H9 (cell line): ENCODE results near the gene CUL4A. TPM values are rescaled to one million over a fixed set of nuclear protein-coding genes. Genes with fewer than 3 reads are reported as not detected.

Experiments
- DNase-seq: peaks from one replicate; pipeline ENCODE4 v3.0.0-alpha.2; 2017
- H2AFZ ChIP-seq: one replicate; pipeline ENCODE4 v1.6.1; 2013; ENCODE audit warnings: mild to moderate bottlenecking, low read length, control low read depth, moderate library complexity
- H2AK5ac ChIP-seq: 2 replicates; pipeline ENCODE4 v1.6.1; 2013; ENCODE audit warnings: low read length, control low read depth, mixed read lengths; ENCODE audit not compliant: insufficient read length
- H2BK120ac ChIP-seq: one replicate; pipeline ENCODE4 v1.6.1; 2013; ENCODE audit warnings: low read depth, mild to moderate bottlenecking, low read length, control low read depth, inconsistent platforms; ENCODE audit not compliant: poor library complexity, severe bottlenecking
- H2BK12ac ChIP-seq: 2 replicates; pipeline ENCODE4 v1.6.1; 2013; ENCODE audit warnings: low read length, control low read depth, mixed read lengths, low read depth; ENCODE audit not compliant: insufficient read length
- H2BK15ac ChIP-seq: 2 replicates; pipeline ENCODE4 v1.6.1; 2013; ENCODE audit warnings: low read depth, low read length, control low read depth
- H2BK20ac ChIP-seq: one replicate; pipeline ENCODE4 v1.6.1; 2013; ENCODE audit warnings: low read depth, mild to moderate bottlenecking, low read length, control low read depth, inconsistent platforms; ENCODE audit not compliant: poor library complexity, severe bottlenecking
- H2BK5ac ChIP-seq: 2 replicates; pipeline ENCODE4 v1.6.1; 2013; ENCODE audit warnings: low read length, control low read depth, mixed read lengths; ENCODE audit not compliant: insufficient read length
- H3K14ac ChIP-seq: 2 replicates; pipeline ENCODE4 v1.6.1; 2013; ENCODE audit warnings: low read length, control low read depth; ENCODE audit not compliant: insufficient read depth
- H3K18ac ChIP-seq: 2 replicates; pipeline ENCODE4 v1.6.1; 2013; ENCODE audit warnings: low read depth, mild to moderate bottlenecking, mixed read lengths, low read length, control low read depth; ENCODE audit not compliant: insufficient read length
- H3K23ac ChIP-seq: 2 replicates; pipeline ENCODE4 v1.6.1; 2013; ENCODE audit warnings: low read length, control low read depth, mixed read lengths, low read depth; ENCODE audit not compliant: insufficient read length
- H3K23me2 ChIP-seq: 2 replicates; pipeline ENCODE4 v1.6.1; 2013; ENCODE audit warnings: low read depth, mild to moderate bottlenecking, mixed read lengths, low read length, control low read depth; ENCODE audit not compliant: insufficient read length, poor library complexity, severe bottlenecking
- H3K27ac ChIP-seq: 2 replicates; pipeline ENCODE4 v1.5.1; 2013; ENCODE audit warnings: low read length, control low read depth, mixed read lengths, low read depth; ENCODE audit not compliant: insufficient read length
- H3K27me3 ChIP-seq: 2 replicates; pipeline ENCODE4 v1.6.1; 2013; ENCODE audit warnings: low read length, control low read depth, inconsistent platforms; ENCODE audit not compliant: insufficient read depth
- H3K4ac ChIP-seq: 2 replicates; pipeline ENCODE4 v1.6.1; 2013; ENCODE audit warnings: low read depth, mild to moderate bottlenecking, control low read depth, inconsistent platforms, low read length, moderate library complexity
- H3K4me1 ChIP-seq: 2 replicates; pipeline ENCODE4 v1.6.1; 2013; ENCODE audit warnings: low read length, control low read depth, inconsistent platforms; ENCODE audit not compliant: insufficient read depth
- H3K4me2 ChIP-seq: 2 replicates; pipeline ENCODE4 v1.6.1; 2013; ENCODE audit warnings: low read length, control low read depth, mixed read lengths; ENCODE audit not compliant: insufficient read length, insufficient read depth
- H3K56ac ChIP-seq: 2 replicates; pipeline ENCODE4 v1.6.1; 2013; ENCODE audit warnings: low read depth, mild to moderate bottlenecking, mixed read lengths, low read length, control low read depth; ENCODE audit not compliant: insufficient read length
- H3K79me1 ChIP-seq: 2 replicates; pipeline ENCODE4 v1.6.1; 2013; ENCODE audit warnings: low read depth, mild to moderate bottlenecking, moderate library complexity, low read length, control low read depth, inconsistent platforms; ENCODE audit not compliant: insufficient read depth, poor library complexity, severe bottlenecking
- H3K79me2 ChIP-seq: 2 replicates; pipeline ENCODE4 v1.6.1; 2013; ENCODE audit warnings: low read length, control low read depth, inconsistent platforms; ENCODE audit not compliant: insufficient read depth
- H3K9ac ChIP-seq: 2 replicates; pipeline ENCODE4 v1.6.1; 2013; ENCODE audit warnings: low read length, control low read depth, mixed read lengths; ENCODE audit not compliant: insufficient read length; ENCODE audit errors: extremely low read depth
- H3K9me3 ChIP-seq: one replicate; pipeline ENCODE4 v1.6.1; 2013; ENCODE audit warnings: low read depth, low read length, inconsistent platforms; ENCODE audit not compliant: control insufficient read depth
- H3T11ph ChIP-seq: one replicate; pipeline ENCODE4 v1.6.1; 2013; ENCODE audit warnings: mild to moderate bottlenecking, low read length, control low read depth, inconsistent platforms
- H4K20me1 ChIP-seq: one replicate; pipeline ENCODE4 v1.6.1; 2013; ENCODE audit not compliant: control insufficient read depth, insufficient read length, insufficient read depth
- H4K5ac ChIP-seq: 2 replicates; pipeline ENCODE4 v1.6.1; 2013; ENCODE audit warnings: low read depth, mild to moderate bottlenecking, mixed read lengths, low read length, control low read depth; ENCODE audit not compliant: insufficient read length
- H4K8ac ChIP-seq: replicated peaks from 2 replicates; pipeline ENCODE4 v1.6.1; 2013; ENCODE audit warnings: low read length, control low read depth, mixed read lengths, low read depth; ENCODE audit not compliant: insufficient read length
- H4K91ac ChIP-seq: 2 replicates; pipeline ENCODE4 v1.6.1; 2013; ENCODE audit warnings: low read depth, mild to moderate bottlenecking, moderate library complexity, mixed read lengths, low read length, control low read depth; ENCODE audit not compliant: insufficient read length
- H3K27ac Mint-ChIP-seq, 3 experiments: 2 replicates in 2 of 3; 3 replicates in 1 of 3; pipeline ENCODE4 v1.8.0; 2020 to 2021; ENCODE audit warnings: mixed read lengths in 3 of 3, mild to moderate bottlenecking in 1 of 3, moderate library complexity in 1 of 3
- H3K27me3 Mint-ChIP-seq: 2 replicates; pipeline ENCODE4 v1.8.0; 2021; ENCODE audit warnings: low read depth, mild to moderate bottlenecking, moderate library complexity, mixed read lengths
- H3K36me3 Mint-ChIP-seq, 3 experiments: 2 replicates in 2 of 3; 3 replicates in 1 of 3; pipeline ENCODE4 v1.8.0; 2020 to 2021; ENCODE audit warnings: low read depth in 3 of 3, mixed read lengths in 3 of 3; ENCODE audit not compliant: insufficient read depth in 1 of 3
- H3K4me1 Mint-ChIP-seq, 2 experiments: 2 replicates each; pipeline ENCODE4 v1.8.0; 2020; ENCODE audit warnings: mixed read lengths in 2 of 2
- H3K4me3 Mint-ChIP-seq, 2 experiments: 2 replicates in 1 of 2; 3 replicates in 1 of 2; pipeline ENCODE4 v1.8.0; 2020 to 2021; ENCODE audit warnings: mild to moderate bottlenecking in 2 of 2, mixed read lengths in 2 of 2, moderate library complexity in 1 of 2
- H3K9me3 Mint-ChIP-seq, 2 experiments: 2 replicates in 1 of 2; 3 replicates in 1 of 2; pipeline ENCODE4 v1.8.0; 2020; ENCODE audit warnings: mild to moderate bottlenecking in 2 of 2, mixed read lengths in 2 of 2, moderate library complexity in 1 of 2
- WGBS: extraction: QIAGEN DNeasy Blood & Tissue Kit; methylation state at CpG from one replicate; pipeline ENCODE4 v1.1.7; 2013; ENCODE audit warnings: missing lambda C conversion rate, low lambda C conversion rate, mixed read lengths; ENCODE audit not compliant: insufficient read length; ENCODE audit errors: extremely low coverage; 5-methylcytosine and 5-hydroxymethylcytosine counted together
- total RNA-seq: library from RNA; stranded (reverse); gene quantifications from 2 replicates; pipeline ENCODE4 v1.2.1, GENCODE V29; 2021
- TF ChIP-seq, protein P1 (sequence below): fragments of 200-600 bp; sonication (generic); conservative IDR thresholded peaks from 3 replicates; pipeline ENCODE4 v1.8.0; 2021; ENCODE audit warnings: antibody characterized with exemption, mild to moderate bottlenecking

Gene CUL4A
- total RNA-seq, 1 experiment from 2014 or later = 97.9 TPM

DNA sequence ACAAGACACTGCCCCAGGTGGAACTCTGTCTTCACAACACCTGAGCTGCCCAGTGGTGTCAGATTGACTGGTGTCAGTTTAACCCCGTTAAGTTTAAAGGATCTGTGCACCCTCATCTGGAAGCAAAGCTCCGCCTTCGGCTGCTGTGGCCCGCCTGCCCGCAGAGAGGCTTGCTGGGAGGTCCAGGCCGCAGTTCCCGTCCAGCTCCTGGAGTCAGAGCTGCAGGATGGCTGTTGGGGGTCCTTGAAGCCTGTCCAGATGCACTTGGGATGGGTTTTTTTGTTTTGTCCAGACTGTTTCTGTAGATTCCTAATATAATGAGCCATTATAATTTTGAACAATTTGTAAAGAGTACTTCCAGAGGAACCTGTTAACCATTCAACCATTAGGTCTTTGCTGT, 16.1 kb downstream of the CUL4A start:
- Histone ChIP-seq H3K4ac (no peak overlapping the region), H3K27ac (no peak overlapping the region), H3K9me3 (no peaks in the 10 kb centered on the region), H3K79me2 (peaks cover 22% of the 10 kb centered on the region; the same call in 1 of the 2 replicates), H4K91ac (no peak overlapping the region), H3K4me2 (no peak overlapping the region), H3K79me1 (peaks cover 6% of the 10 kb centered on the region), H2BK120ac (no peak overlapping the region), H2BK15ac (no peak overlapping the region), H4K20me1 (no peaks in the 10 kb centered on the region), H3K9ac (no peak overlapping the region), H4K8ac (no peak overlapping the region), H3K23ac (no peak overlapping the region), H3T11ph (no peak overlapping the region), H2AFZ (no peak overlapping the region), H2BK12ac (no peak overlapping the region), H2AK5ac (no peak overlapping the region), H2BK5ac (no peak overlapping the region), H3K14ac (no peak overlapping the region), H3K23me2 (no peaks in the 10 kb centered on the region), H3K4me1 (no peaks in the 10 kb centered on the region), H3K27me3 (no peaks in the 10 kb centered on the region), H3K56ac (no peak overlapping the region), H2BK20ac (no peak overlapping the region), H3K18ac (no peak overlapping the region), H4K5ac (no peak overlapping the region)
- no CpG with 5 or more reads among the region's 7 CpGs for WGBS
- TF ChIP-seq, protein P1, sequence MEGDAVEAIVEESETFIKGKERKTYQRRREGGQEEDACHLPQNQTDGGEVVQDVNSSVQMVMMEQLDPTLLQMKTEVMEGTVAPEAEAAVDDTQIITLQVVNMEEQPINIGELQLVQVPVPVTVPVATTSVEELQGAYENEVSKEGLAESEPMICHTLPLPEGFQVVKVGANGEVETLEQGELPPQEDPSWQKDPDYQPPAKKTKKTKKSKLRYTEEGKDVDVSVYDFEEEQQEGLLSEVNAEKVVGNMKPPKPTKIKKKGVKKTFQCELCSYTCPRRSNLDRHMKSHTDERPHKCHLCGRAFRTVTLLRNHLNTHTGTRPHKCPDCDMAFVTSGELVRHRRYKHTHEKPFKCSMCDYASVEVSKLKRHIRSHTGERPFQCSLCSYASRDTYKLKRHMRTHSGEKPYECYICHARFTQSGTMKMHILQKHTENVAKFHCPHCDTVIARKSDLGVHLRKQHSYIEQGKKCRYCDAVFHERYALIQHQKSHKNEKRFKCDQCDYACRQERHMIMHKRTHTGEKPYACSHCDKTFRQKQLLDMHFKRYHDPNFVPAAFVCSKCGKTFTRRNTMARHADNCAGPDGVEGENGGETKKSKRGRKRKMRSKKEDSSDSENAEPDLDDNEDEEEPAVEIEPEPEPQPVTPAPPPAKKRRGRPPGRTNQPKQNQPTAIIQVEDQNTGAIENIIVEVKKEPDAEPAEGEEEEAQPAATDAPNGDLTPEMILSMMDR = no peak
- no peak overlapping the region for H3K4me3 Mint-ChIP-seq
- H3K4me1 Mint-ChIP-seq = no peaks in the 10 kb centered on the region
- DNase-seq = no peak
- no peak overlapping the region for H3K27ac Mint-ChIP-seq
- no peaks in the 10 kb centered on the region for H3K9me3 Mint-ChIP-seq
- H3K27me3 Mint-ChIP-seq = no peaks in the 10 kb centered on the region
- H3K36me3 Mint-ChIP-seq = peaks cover 56 to 95% (median 85%) of the 10 kb centered on the region in 3 experiments
